K562 (cell line): ENCODE measurements around the gene CFAP52. TPM values are rescaled to one million over a fixed set of nuclear protein-coding genes. Genes with fewer than 3 reads are reported as not detected.
"Not testable (repeated sequence)": the region's sequence is repeated elsewhere in the genome, so short reads cannot be mapped to it uniquely, and the experiment has no call there.

Source experiments
- ATAC-seq: fragments of 200-7000 bp; cut with Tn5 transposase; 3 replicates; pipeline ENCODE4 v1.9.1; 2020; ENCODE audit warnings: moderate library complexity
- BruUV-seq: library from RNA; stranded (reverse); fragments of 400-500 nt; replicated peaks from 2 replicates; lab custom pipeline; 2021; lab: Mats Ljungman, UMichigan
- CTCF ChIA-PET: fragments of 300-600 bp; formaldehyde crosslinking; extraction: SDS; loops from one replicate; lab custom pipeline; 2021; ENCODE audit warnings: low intra/inter-chr PET ratio; lab: Yijun Ruan, JAX
- POLR2A ChIA-PET: fragments of 300-600, 350-650 bp; sonication (Branson Sonifier 250); formaldehyde crosslinking; extraction: SDS; loops from one replicate; lab custom pipeline; 2021; ENCODE audit warnings: antibody characterized with exemption, inconsistent platforms; lab: Yijun Ruan, JAX
- DNase-seq, 4 experiments: peaks; one replicate each; pipeline versions ENCODE4 v3.0.0 to v3.0.0-alpha.2; 2011 to 2018; ENCODE audit warnings: low spot score in 3 of 4, mixed read lengths in 3 of 4; ENCODE audit errors: extremely low read depth in 1 of 4
- FAIRE-seq: peaks from 2 replicates; lab custom pipeline; 2011; peaks lifted over from hg19 to GRCh38; lab: Jason Lieb, UNC
- H2AFZ ChIP-seq: 2 replicates; pipeline ENCODE4 v1.6.0; 2011; ENCODE audit warnings: low read depth, low read length, control low read depth, inconsistent platforms
- H3K27ac ChIP-seq: fragments of 200-600 bp; 3 replicates; pipeline ENCODE4 v1.8.0; 2011; ENCODE audit warnings: low read depth, mild to moderate bottlenecking, control low read depth, inconsistent platforms, low read length, moderate library complexity, mixed read lengths; ENCODE audit errors: extremely low read depth
- H3K27me3 ChIP-seq, 2 experiments: fragments of 300-600 bp in 1 of 2; 2 replicates in 1 of 2; 3 replicates in 1 of 2; pipeline versions ENCODE4 v1.6.0 to v1.8.0; 2011; ENCODE audit warnings: inconsistent platforms in 2 of 2, low read length in 2 of 2, mild to moderate bottlenecking in 1 of 2, mixed read lengths in 1 of 2, moderate library complexity in 1 of 2; ENCODE audit not compliant: control insufficient read depth in 2 of 2, insufficient read depth in 2 of 2
- H3K36me3 ChIP-seq: fragments of 300-600 bp; 3 replicates; pipeline ENCODE4 v1.8.0; 2011; ENCODE audit warnings: mild to moderate bottlenecking, low read length, inconsistent platforms; ENCODE audit not compliant: control insufficient read depth, insufficient read depth
- H3K4me1 ChIP-seq, 2 experiments: fragments of 200-600 bp in 1 of 2; replicated peaks in 1 of 2; 2 replicates in 1 of 2; 3 replicates in 1 of 2; pipeline versions ENCODE4 v1.5.1 to v1.8.0; 2011; ENCODE audit warnings: inconsistent platforms in 2 of 2, low read length in 2 of 2, mild to moderate bottlenecking in 1 of 2, mixed read lengths in 1 of 2, moderate library complexity in 1 of 2; ENCODE audit not compliant: control insufficient read depth in 2 of 2, insufficient read depth in 2 of 2
- H3K4me2 ChIP-seq: 2 replicates; pipeline ENCODE4 v1.6.1; 2011; ENCODE audit warnings: low read length, control low read depth, inconsistent platforms, mixed read lengths; ENCODE audit not compliant: insufficient read depth
- H3K4me3 ChIP-seq: fragments of 200-600 bp; sonication (generic), shearing (Covaris generic); 2 replicates; pipeline ENCODE4 v1.5.1; 2016; ENCODE audit warnings: control low read depth, inconsistent platforms
- H3K79me2 ChIP-seq: fragments of 200-600 bp; 3 replicates; pipeline ENCODE4 v1.8.0; 2011; ENCODE audit warnings: low read length, inconsistent platforms; ENCODE audit not compliant: control insufficient read depth, insufficient read depth
- H3K9ac ChIP-seq, 2 experiments: 2 replicates each; pipeline versions ENCODE4 v1.6.0 to v1.6.1; 2011; ENCODE audit warnings: low read depth in 2 of 2, low read length in 2 of 2, control low read depth in 1 of 2, inconsistent platforms in 1 of 2, mild to moderate bottlenecking in 1 of 2, mixed read lengths in 1 of 2; ENCODE audit not compliant: insufficient read depth in 1 of 2
- H3K9me1 ChIP-seq: one replicate; pipeline ENCODE4 v1.6.0; 2011; ENCODE audit warnings: inconsistent platforms, mild to moderate bottlenecking, low read length, moderate library complexity; ENCODE audit not compliant: control insufficient read depth, insufficient read depth
- H3K9me3 ChIP-seq: replicated peaks from 2 replicates; pipeline ENCODE4 v1.5.1; 2011; ENCODE audit warnings: low read depth, low read length, inconsistent platforms; ENCODE audit not compliant: control insufficient read depth, insufficient read depth
- H4K20me1 ChIP-seq: replicated peaks from 2 replicates; pipeline ENCODE4 v1.6.1; 2011; ENCODE audit warnings: low read length, inconsistent platforms, mixed read lengths; ENCODE audit not compliant: control insufficient read depth, insufficient read depth
- CAMTA2 ChIP-seq: fragments of 250-450 bp; sonication (Bioruptor Pico); conservative IDR thresholded peaks from 2 replicates; pipeline ENCODE4 v1.5.1; 2022
- FOXP1 ChIP-seq: sonication (generic); formaldehyde crosslinking; IDR thresholded peaks from 2 replicates; pipeline ENCODE4 v1.8.0; 2022; ENCODE audit warnings: mild to moderate bottlenecking, missing genetic modification reagents
- HNRNPLL ChIP-seq: fragments of 200-400 bp; formaldehyde crosslinking; IDR thresholded peaks from 2 replicates; pipeline ENCODE4 v1.6.1; 2017; ENCODE audit warnings: low read length, low read depth, mild to moderate bottlenecking; ENCODE audit not compliant: poor library complexity, severe bottlenecking
- ZFP1 ChIP-seq: fragments of 450-650 bp; formaldehyde crosslinking; IDR thresholded peaks from 2 replicates; pipeline ENCODE4 v1.4.0; 2020; ENCODE audit warnings: mild to moderate bottlenecking, mixed read lengths
- WGBS: fragments of 100-300 bp; shearing (Covaris generic); methylation state at CpG from one replicate; pipeline ENCODE4 v1.1.6; 2016; ENCODE audit warnings: low coverage, mixed read lengths; ENCODE audit not compliant: insufficient coverage; ENCODE audit errors: missing lambda C conversion rate; 5-methylcytosine and 5-hydroxymethylcytosine counted together
- in situ Hi-C: fragments of 300-500 bp; cut with MboI; formaldehyde crosslinking; loops from 4 replicates; pipeline ENCODE4 v1.15.0; 2018; ENCODE audit warnings: inconsistent platforms, mixed read lengths
- intact Hi-C: fragments of 100-400 bp; cut with micrococcal nuclease; formaldehyde crosslinking; loops from 2 replicates; pipeline ENCODE4 v1.14.2; 2022
- polyA plus RNA-seq, 8 experiments: library from polyadenylated mRNA; depleted of rRNA in 4 of 8; stranded (reverse) in 5 of 8; unstranded in 3 of 8; fragments of >200 nt; fragmentation: Nextera tagmentation in 2 of 8; fragmentation: Illumina TruSeq in 1 of 8; extraction: Ambion mirVana in 2 of 8; extraction: Trizol in 1 of 8; gene quantifications; 2 replicates each; pipeline versions ENCODE4 v1.2.1 to v1.2.3, GENCODE V29; 2011 to 2014; ENCODE audit warnings: inconsistent platforms in 1 of 8, missing spikeins in 1 of 8
- total RNA-seq, 7 experiments: library from RNA; depleted of rRNA in 6 of 7; stranded (reverse); fragments of >200 nt in 6 of 7; fragmentation: Illumina TruSeq in 2 of 7; extraction: Trizol in 2 of 7; gene quantifications; 2 replicates each; pipeline versions ENCODE4 v1.2.1 to v1.2.3, GENCODE V29; 2011 to 2021; ENCODE audit warnings: low replicate concordance in 1 of 7

The CFAP52 gene
- total and polyA plus RNA-seq, 9 of the 15 experiments (the other 6 are each of a cell fraction or from before 2014, with no cell fraction given): not detected

- Histone ChIP-seq H3K9me3 (no peaks in the 10 kb centered on the region), H4K20me1 (no peaks in the 10 kb centered on the region), H3K27ac (no peak overlapping the region), H3K4me3 (no peak overlapping the region), H3K9ac (no peak overlapping the region), H3K9me1 (no peaks in the 10 kb centered on the region), H3K4me2 (no peak overlapping the region)
- FAIRE-seq (no peak), DNase-seq (no peak), ATAC-seq (no peak)
- intact Hi-C loops: no loop called here
- POLR2A ChIA-PET: interaction anchor here (1.3 kb wide), 1 partner anchor 11 kb away, joined by 3 read pairs; no protein-coding TSS in a partner anchor
- CTCF ChIA-PET: no interaction called here
- TF ChIP-seq CAMTA2 (CRISPR knock-in tag) (no peak), FOXP1 (no peak), ZFP1 (CRISPR knock-in tag) (no peak), HNRNPLL (no peak)
- TF ChIP-seq, all 486 proteins: peak for 0
- Histone ChIP-seq H3K36me3 (no peaks in the 10 kb centered on the region), H3K27me3 (no peaks in the 10 kb centered on the region), H3K79me2 (no peaks in the 10 kb centered on the region), H2AFZ (no peak overlapping the region), H3K4me1 (no peaks in the 10 kb centered on the region)
- no TSS peak for BruUV-seq
- WGBS: 49% methylated on average over 6 of the region's 7 CpGs
- in situ Hi-C loops: no loop called here
Observed at GRCh38 chr17:9566067-9566466, 10.4 kb upstream of the CFAP52 start.

GRCh38 chr17:9566739-9567138 lies 9.7 kb upstream of the CFAP52 start:
- H3K4me3 ChIP-seq, H3K79me2 ChIP-seq, BruUV-seq, FAIRE-seq, CTCF ChIA-PET, H3K9me3 ChIP-seq, H3K27me3 ChIP-seq, ATAC-seq, H3K27ac ChIP-seq, intact Hi-C loops, DNase-seq, H3K9ac ChIP-seq, H3K36me3 ChIP-seq, H4K20me1 ChIP-seq, H3K9me1 ChIP-seq, in situ Hi-C loops, H2AFZ ChIP-seq, H3K4me2 ChIP-seq, H3K4me1 ChIP-seq: not testable (repeated sequence)
- POLR2A ChIA-PET: interaction anchor here (1.3 kb wide), 1 partner anchor 12 kb away, joined by 3 read pairs; no protein-coding TSS in a partner anchor
- WGBS: 69% methylated on average over 5 of the region's 5 CpGs
